ENCODE results near the gene EXOSC9.
A peak's percentile ranks its signal among the peaks of the same experiment; 100 is the strongest.

The EXOSC9 gene

GRCh38 chr4:121819216-121819965, 18.3 kb downstream of the EXOSC9 start:
- TF ChIP-seq POLR2A (IDR thresholded peaks at IDR 0.05; ENCODE audit: extremely low read depth, insufficient read length), result no peak
- TF ChIP-seq CTCF (IDR thresholded peaks at IDR 0.05; ENCODE audit: low read depth, low read length), result no peak
- TF ChIP-seq, protein P1, sequence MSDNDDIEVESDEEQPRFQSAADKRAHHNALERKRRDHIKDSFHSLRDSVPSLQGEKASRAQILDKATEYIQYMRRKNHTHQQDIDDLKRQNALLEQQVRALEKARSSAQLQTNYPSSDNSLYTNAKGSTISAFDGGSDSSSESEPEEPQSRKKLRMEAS (IDR thresholded peaks at IDR 0.05; ENCODE audit: low read depth, low read length), result no peak
- TF ChIP-seq MYC (IDR thresholded peaks at IDR 0.05; ENCODE audit: low read depth, low read length), result no peak

GRCh38 chr4:121822047-121822446, 20.9 kb downstream of the EXOSC9 start:
- TF ChIP-seq, protein P1 (IDR thresholded peaks at IDR 0.05; ENCODE audit: low read depth, low read length), result no peak
- TF ChIP-seq POLR2A (IDR thresholded peaks at IDR 0.05; ENCODE audit: extremely low read depth, insufficient read length) (no peak), MYC (IDR thresholded peaks at IDR 0.05; ENCODE audit: low read depth, low read length) (no peak), CTCF (IDR thresholded peaks at IDR 0.05; ENCODE audit: low read depth, low read length) (no peak)
- peak overlapping the region; percentile 98 for H3K4me3 ChIP-seq (ENCODE audit: low read depth, low read length)
- no peak for DNase-seq (ENCODE audit: low read depth)

More at GRCh38 chr4:121819216-121819965, 18.3 kb downstream of the EXOSC9 start:
- H3K4me3 ChIP-seq (ENCODE audit: low read depth, low read length), result peak overlapping the region; percentile 6
- no peak for DNase-seq (ENCODE audit: low read depth)

DNA sequence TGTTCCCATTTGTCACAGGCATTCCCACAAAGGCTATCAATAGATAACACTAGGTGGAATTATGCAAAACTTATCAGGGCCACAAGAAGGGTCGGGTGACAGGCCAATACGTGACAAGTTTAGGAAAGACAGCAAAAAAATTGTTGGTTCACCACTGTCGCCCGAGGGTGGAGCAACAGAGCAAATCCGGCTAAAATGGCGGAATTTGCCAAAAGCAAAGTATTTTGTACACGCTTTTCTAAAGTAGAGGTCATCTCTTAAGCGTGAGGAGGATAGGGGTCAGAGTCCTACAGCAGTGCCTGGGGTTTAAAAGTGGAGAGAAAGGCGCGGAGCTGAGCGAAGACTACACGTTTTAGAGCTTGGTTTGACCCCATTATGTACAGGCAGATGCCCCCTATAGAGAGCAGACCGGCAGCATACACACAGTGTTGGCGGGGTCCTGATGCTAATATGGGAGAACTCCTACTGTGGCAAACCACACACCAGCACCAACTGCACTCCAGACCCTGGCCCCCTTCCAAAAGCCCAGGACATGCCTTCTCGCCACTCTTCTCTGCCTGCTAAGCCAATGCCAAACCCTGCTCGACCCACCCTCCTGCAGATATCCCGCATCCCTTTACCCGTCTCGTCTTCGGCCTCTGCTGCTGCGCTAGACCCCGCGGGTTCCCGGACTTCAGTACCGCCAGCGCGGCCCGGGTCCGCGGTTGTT, 21.8 kb downstream of the EXOSC9 start:
- TF ChIP-seq CTCF (IDR thresholded peaks at IDR 0.05; ENCODE audit: low read depth, low read length) (no peak), POLR2A (IDR thresholded peaks at IDR 0.05; ENCODE audit: extremely low read depth, insufficient read length) (no peak), MYC (IDR thresholded peaks at IDR 0.05; ENCODE audit: low read depth, low read length) (0 out of 2 replicates have a peak, but pooled peaks have one; percentile 36)
- TF ChIP-seq, protein P1 (IDR thresholded peaks at IDR 0.05; ENCODE audit: low read depth, low read length), result peak; percentile 31; the same call in 1 of the 2 replicates
- peak; percentile 68 for DNase-seq (ENCODE audit: low read depth)
- peak overlapping the region; percentile 98 for H3K4me3 ChIP-seq (ENCODE audit: low read depth, low read length)

DNA sequence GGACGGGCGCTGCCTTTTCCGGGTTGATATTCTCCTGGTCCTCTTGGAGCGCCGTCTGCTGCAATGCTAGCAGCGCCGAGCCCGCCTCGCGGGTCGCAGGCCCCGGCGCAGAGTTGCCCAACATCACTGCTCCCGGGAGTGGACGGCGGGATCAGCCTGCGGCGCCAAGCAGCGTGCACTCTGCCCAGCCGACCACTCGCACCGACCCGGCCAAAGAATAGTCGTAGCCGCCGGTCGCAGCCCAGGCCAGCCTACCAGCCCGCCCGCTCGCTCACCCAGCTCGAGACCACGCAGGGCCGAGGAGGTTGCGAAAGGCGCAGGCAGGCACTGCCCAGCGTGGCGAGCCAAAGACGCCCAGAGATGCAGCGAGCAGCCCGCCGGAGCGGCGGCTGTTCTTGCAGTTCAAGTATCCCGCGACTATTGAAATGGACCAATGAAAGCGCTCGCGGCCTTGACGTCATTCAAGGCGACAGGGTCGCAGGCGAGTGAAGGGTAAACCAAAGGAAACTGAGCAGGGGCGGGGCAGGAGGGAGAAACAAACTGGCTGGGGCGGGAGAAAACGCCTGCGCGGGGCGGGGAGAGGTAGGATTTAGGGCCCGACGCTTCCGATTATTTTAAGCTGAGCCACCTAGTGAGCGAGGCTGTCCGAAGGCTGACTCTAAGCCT, 22.5 kb downstream of the EXOSC9 start, which contains the start of gene CCNA2:
Gene CCNA2 (minus strand): TSS at position 379 of the 666 bp plus-strand sequence. CDS start 255 bp downstream, at position 124.
- H3K4me3 ChIP-seq (ENCODE audit: low read depth, low read length), result peak within 1 kb of the TSS; percentile 98
- peak; percentile 98 for DNase-seq (ENCODE audit: low read depth)
- TF ChIP-seq, protein P1 (IDR thresholded peaks at IDR 0.05; ENCODE audit: low read depth, low read length), result peak; percentile 49; the same call in 1 of the 2 replicates
- TF ChIP-seq CTCF (IDR thresholded peaks at IDR 0.05; ENCODE audit: low read depth, low read length) (no peak), MYC (IDR thresholded peaks at IDR 0.05; ENCODE audit: low read depth, low read length) (no peak; the same call in 1 of the 2 replicates), POLR2A (IDR thresholded peaks at IDR 0.05; ENCODE audit: extremely low read depth, insufficient read length) (peak; percentile 66)

- DNase-seq (ENCODE audit: low read depth), result no peak
- TF ChIP-seq POLR2A (IDR thresholded peaks at IDR 0.05; ENCODE audit: extremely low read depth, insufficient read length) (no peak), CTCF (IDR thresholded peaks at IDR 0.05; ENCODE audit: low read depth, low read length) (no peak), MYC (IDR thresholded peaks at IDR 0.05; ENCODE audit: low read depth, low read length) (no peak)
- TF ChIP-seq, protein P1 (IDR thresholded peaks at IDR 0.05; ENCODE audit: low read depth, low read length), result no peak
- H3K4me3 ChIP-seq (ENCODE audit: low read depth, low read length), result peak overlapping the region; percentile 67
Measured at GRCh38 chr4:121824171-121824527, 23.0 kb downstream of the EXOSC9 start.

Data from NB4 (cell line).